IPS-NIHi7 (cell line): Measurements from ENCODE around the gene ITIH5.

Source experiments
- DNase-seq: peaks from one replicate; pipeline ENCODE4 v3.0.0; 2012; ENCODE audit warnings: mixed read lengths; ENCODE audit errors: extremely low spot score

Gene ITIH5

DNA sequence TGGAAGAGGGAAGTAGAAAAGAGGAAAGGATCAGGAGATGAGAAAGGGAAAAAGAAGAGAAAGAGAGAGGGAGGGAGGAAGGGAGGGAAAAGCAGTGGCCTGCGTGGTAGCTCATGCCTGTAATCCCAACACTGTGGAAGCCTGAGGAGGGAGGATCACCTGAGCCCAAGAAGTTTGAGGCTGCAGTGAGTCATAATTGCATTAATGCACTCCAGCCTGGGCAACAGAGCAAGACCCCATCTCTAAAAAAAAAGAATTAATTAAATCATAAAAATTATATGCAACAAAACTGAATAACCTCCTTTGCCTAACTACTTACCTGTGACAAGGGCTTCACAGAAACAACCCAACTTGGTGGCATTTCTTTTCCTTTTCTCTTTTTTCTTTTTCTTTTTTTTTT is 148.1 kb downstream of the ITIH5 start:
- no peak for DNase-seq

DNA sequence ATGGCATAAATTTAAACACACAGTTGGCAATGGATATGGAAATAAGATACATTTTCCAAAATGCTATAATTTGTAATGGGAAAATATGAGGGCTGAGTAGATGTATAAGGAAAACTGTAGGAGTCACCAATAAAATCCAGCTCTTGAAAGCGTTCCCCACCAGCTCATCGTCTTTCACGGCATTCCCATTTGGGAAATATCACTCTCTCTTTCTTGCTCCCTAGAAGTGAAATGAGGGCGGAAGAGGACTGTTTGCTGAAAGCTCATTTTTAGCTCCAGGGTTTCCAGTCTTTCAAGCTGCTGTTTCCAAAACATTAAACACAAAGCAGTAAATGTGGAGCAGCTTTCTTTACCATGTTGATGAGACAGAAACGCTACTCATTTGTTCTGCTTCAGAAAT is 151.3 kb downstream of the ITIH5 start:
- DNase-seq: no peak

DNA sequence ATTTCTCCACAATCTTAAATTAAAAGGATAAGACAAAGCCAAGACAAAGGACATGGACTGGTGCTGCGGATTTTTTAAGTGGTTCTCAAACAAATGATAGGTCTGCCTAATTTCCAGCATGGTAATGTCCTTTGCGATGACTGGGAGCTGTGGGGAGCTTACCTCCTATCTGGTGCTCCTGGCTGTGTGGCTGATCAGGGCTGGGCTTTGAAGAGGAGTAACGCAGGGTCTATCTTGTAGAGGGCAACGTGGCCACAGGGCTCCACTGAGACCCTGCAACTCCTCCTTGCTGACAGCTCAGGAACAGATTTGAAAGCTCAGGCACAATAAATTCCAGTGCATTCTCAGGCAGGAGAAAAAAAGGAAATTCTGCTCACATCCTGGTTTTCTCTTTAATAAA is 152.8 kb downstream of the ITIH5 start:
- DNase-seq: peak; percentile 39

DNA sequence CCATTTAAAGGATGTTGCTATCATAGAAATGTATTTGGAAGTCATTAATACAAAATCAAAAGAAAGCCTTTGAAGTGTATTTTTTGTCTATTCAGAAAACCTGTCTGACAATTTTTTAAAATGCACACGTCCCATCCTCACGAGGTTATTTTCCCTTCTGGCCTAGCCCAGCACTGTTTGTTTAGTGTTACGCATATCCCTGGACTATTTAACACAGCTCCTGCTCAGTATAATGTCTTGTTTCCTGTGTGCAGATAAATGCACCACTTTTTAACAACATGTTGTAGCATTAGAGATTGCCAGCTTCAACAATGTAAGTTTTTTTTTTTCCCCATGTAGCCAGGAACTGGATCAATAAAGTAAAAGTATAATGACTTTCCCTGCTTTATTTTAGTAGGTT is 153.3 kb downstream of the ITIH5 start:
- no peak for DNase-seq

DNA sequence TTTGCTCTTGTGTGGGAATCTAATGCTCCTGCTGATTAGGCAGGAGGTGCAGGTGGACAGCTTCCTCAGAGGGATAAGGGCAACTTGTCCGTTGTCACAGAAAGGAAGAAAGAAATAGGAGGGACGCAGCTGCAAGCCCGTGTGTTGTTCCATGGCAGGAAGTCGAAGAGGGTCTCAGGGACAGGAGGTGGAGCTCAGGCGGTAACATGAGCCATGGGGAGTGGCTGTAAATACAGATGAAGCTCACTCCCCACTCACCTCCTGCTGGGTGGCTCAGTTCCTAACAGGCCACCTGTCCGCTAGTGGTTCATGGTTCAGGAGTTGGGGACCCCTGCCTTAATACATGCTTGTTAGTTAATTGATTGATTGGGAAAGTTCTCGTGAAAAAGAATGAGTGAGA is 154.3 kb downstream of the ITIH5 start:
- no peak for DNase-seq

DNA sequence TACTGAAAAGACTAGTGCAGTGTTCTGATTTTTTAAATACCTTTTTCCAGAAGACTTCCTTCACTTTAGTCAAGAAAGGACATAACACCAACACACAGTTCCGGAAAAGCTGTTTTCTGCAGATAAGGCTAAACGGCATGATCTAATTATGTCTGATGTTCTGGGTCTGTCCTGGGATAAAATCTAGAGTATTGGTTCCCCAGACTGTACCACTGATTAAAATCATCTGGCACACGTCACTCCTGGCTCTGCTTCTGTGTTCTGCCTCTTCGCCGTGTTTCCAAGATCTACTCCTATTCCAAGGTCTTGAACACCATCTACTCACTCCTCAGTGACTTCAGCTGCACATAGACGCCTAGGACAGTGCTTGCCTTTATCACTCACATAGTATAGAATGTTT is 155.2 kb downstream of the ITIH5 start:
- no peak for DNase-seq
